ENCODE measurements around the gene CHRNA5. TPM values are rescaled to one million over a fixed set of nuclear protein-coding genes. Genes with fewer than 3 reads are reported as not detected.

CHRNA5 gene
- total and polyA plus RNA-seq, 12 donors = 0.18 to 1.7 (median 1.3) TPM; not detected in 1

GRCh38 chr15:78620021-78620526, 54.8 kb downstream of the CHRNA5 start:
- peaks cover 0 to 11% of the 10 kb centered on the region in 2 donors for H3K4me1 ChIP-seq (replicated peaks in 1 of 2)
- H3K36me3 ChIP-seq (replicated peaks in 1 of 2) = no peaks in the 10 kb centered on the region
- TF ChIP-seq POLR2A (IDR thresholded peaks at IDR 0.05) (no peak), CTCF (IDR thresholded peaks at IDR 0.05) (peak in 1 of 6 experiments; percentile 8)
- H3K27me3 ChIP-seq = peaks cover 28% of the 10 kb centered on the region
- intact Hi-C loops (cut with DNase I) = no loop called here
- peak overlapping the region in 1 of 5 donors; percentile 69 for H3K27ac ChIP-seq
- H3K9me3 ChIP-seq (replicated peaks in 1 of 3) = no peaks in the 10 kb centered on the region
- DNase-seq = peak in 1 of 7 donors; percentile 55
- peak overlapping the region in 1 of 4 donors; percentile 49 for H3K4me3 ChIP-seq
- WGBS, 4 donors = 0 to 2% (median 2%) methylated on average over 17 to 41 of the region's 41 CpGs; no CpG with 5 or more reads in 1 of the 4 donors

- intact Hi-C loops (cut with DNase I) = no loop called here
- H3K27me3 ChIP-seq = peaks cover 28% of the 10 kb centered on the region
- H3K36me3 ChIP-seq (replicated peaks in 1 of 2) = no peaks in the 10 kb centered on the region
- H3K27ac ChIP-seq = peak within 1 kb of the TSS in 1 of 5 donors; percentile 69
- peaks cover 0 to 11% of the 10 kb centered on the region in 2 donors for H3K4me1 ChIP-seq (replicated peaks in 1 of 2)
- TF ChIP-seq CTCF (IDR thresholded peaks at IDR 0.05) (no peak), POLR2A (IDR thresholded peaks at IDR 0.05) (peak in 1 of 2 donors; percentile 7)
- peak within 1 kb of the TSS in 1 of 4 donors; percentile 49 for H3K4me3 ChIP-seq
- H3K9me3 ChIP-seq (replicated peaks in 1 of 3) = no peaks in the 10 kb centered on the region
- WGBS, 4 donors = 2 to 10% (median 4%) methylated on average over 20 to 102 of the region's 102 CpGs
- DNase-seq = peak in 2 of 7 donors; percentile 15 to 49
These were observed 55.5 kb downstream of the CHRNA5 start, which contains the start of gene CHRNA3 for GRCh38 chr15:78620527-78621421. CHRNA3 (minus strand) TSS chr15:78620996; CDS start chr15:78620794, 202 bp downstream.

GRCh38 chr15:78621810-78622402, 56.6 kb downstream of the CHRNA5 start:
- intact Hi-C loops (cut with DNase I) = no loop called here
- H3K9me3 ChIP-seq (replicated peaks in 1 of 3) = no peaks in the 10 kb centered on the region
- TF ChIP-seq POLR2A (IDR thresholded peaks at IDR 0.05) (no peak), CTCF (IDR thresholded peaks at IDR 0.05) (no peak)
- no peaks in the 10 kb centered on the region for H3K36me3 ChIP-seq (replicated peaks in 1 of 2)
- peaks cover 28% of the 10 kb centered on the region for H3K27me3 ChIP-seq
- peak in 2 of 7 donors; percentile 12 to 47 for DNase-seq
- peaks cover 0 to 11% of the 10 kb centered on the region in 2 donors for H3K4me1 ChIP-seq (replicated peaks in 1 of 2)
- 84 to 91% (median 88%) methylated on average over 9 to 10 of the region's 10 CpGs for WGBS, 4 donors
- H3K4me3 ChIP-seq = no peak overlapping the region
- H3K27ac ChIP-seq = no peak overlapping the region

Measured in adrenal gland (tissue), 12 donors.